GM19467 (cell line): ENCODE measurements around the gene LCA5L.

Source experiments
- ATAC-seq: cut with Tn5 transposase; IDR thresholded peaks from one replicate; pipeline ENCODE4 v1.9.1; 2021; ENCODE audit warnings: mild to moderate bottlenecking, moderate library complexity; ENCODE audit not compliant: unreplicated experiment

The LCA5L gene

GRCh38 chr21:39445321-39446269 is at the start of gene LCA5L:
Gene LCA5L (minus strand): TSS chr21:39445778. CDS start chr21:39428493, 17,285 bp downstream.
- ATAC-seq: peak; percentile 82

GRCh38 chr21:39489380-39489924 is 43.9 kb upstream of the LCA5L start:
- ATAC-seq: no peak

GRCh38 chr21:39484711-39485276 is 39.2 kb upstream of the LCA5L start:
- ATAC-seq: no peak

- no peak for ATAC-seq
These were observed 38.3 kb upstream of the LCA5L start for GRCh38 chr21:39483917-39484316.

GRCh38 chr21:39481886-39482285 is 36.3 kb upstream of the LCA5L start:
- no peak for ATAC-seq

GRCh38 chr21:39480271-39480670 is 34.7 kb upstream of the LCA5L start:
- no peak for ATAC-seq

- no peak for ATAC-seq
These were observed 34.2 kb upstream of the LCA5L start for GRCh38 chr21:39479814-39480182.

- ATAC-seq: no peak
These were observed 33.7 kb upstream of the LCA5L start for GRCh38 chr21:39479164-39479813.

- no peak for ATAC-seq
These were observed 29.0 kb upstream of the LCA5L start for GRCh38 chr21:39474611-39475010.

GRCh38 chr21:39472786-39473185 is 27.2 kb upstream of the LCA5L start:
- no peak for ATAC-seq

GRCh38 chr21:39471598-39471997 is 26.0 kb upstream of the LCA5L start:
- ATAC-seq: no peak

- ATAC-seq: no peak
These were observed 23.0 kb upstream of the LCA5L start for GRCh38 chr21:39468559-39468958.

- ATAC-seq: no peak
These were observed 22.2 kb upstream of the LCA5L start for GRCh38 chr21:39467746-39468145.

- no peak for ATAC-seq
These were observed 21.0 kb upstream of the LCA5L start for GRCh38 chr21:39466584-39466983.

- ATAC-seq: no peak
These were observed 17.7 kb upstream of the LCA5L start for GRCh38 chr21:39463308-39463707.

GRCh38 chr21:39461419-39461818 is 15.8 kb upstream of the LCA5L start:
- peak; percentile 58 for ATAC-seq

GRCh38 chr21:39456665-39457064 is 11.1 kb upstream of the LCA5L start:
- no peak for ATAC-seq

GRCh38 chr21:39454949-39455668 is 9.5 kb upstream of the LCA5L start:
- ATAC-seq: no peak

GRCh38 chr21:39453571-39454179 is 8.1 kb upstream of the LCA5L start:
- ATAC-seq: no peak

GRCh38 chr21:39452970-39453342 is 7.4 kb upstream of the LCA5L start:
- no peak for ATAC-seq
